GM10266 (cell line): Measurements from ENCODE around the gene GID4.

Source experiments
- DNase-seq: peaks from one replicate; pipeline ENCODE4 v3.0.0; 2012; ENCODE audit errors: extremely low spot score
- TF ChIP-seq, protein P1 (sequence below): IDR thresholded peaks from 2 replicates; pipeline ENCODE4 v1.5.1; 2012; ENCODE audit warnings: mild to moderate bottlenecking, low read depth; ENCODE audit not compliant: control insufficient read depth, insufficient read depth; ENCODE audit errors: missing control alignments

Gene GID4

DNA sequence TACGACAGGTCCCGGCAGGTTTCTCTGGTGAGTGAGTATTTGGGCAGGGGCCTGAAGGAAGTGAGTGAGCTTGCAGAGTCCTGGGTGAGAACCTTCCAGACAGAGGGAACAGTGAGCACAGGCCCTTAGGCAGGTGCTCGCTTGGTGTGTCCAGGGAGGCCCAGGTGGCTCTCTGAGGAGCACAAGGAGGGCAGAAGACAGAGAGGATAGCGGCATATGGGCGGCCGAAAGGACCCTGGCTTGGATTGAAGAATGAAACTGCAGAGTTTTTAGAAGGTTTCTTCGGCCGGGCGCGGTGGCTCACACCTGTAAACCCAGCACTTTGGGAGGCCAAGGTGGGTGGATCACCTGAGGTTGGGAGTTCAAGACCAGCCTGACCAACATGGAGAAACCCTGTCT, 55.2 kb downstream of the GID4 start:
- TF ChIP-seq, protein P1, sequence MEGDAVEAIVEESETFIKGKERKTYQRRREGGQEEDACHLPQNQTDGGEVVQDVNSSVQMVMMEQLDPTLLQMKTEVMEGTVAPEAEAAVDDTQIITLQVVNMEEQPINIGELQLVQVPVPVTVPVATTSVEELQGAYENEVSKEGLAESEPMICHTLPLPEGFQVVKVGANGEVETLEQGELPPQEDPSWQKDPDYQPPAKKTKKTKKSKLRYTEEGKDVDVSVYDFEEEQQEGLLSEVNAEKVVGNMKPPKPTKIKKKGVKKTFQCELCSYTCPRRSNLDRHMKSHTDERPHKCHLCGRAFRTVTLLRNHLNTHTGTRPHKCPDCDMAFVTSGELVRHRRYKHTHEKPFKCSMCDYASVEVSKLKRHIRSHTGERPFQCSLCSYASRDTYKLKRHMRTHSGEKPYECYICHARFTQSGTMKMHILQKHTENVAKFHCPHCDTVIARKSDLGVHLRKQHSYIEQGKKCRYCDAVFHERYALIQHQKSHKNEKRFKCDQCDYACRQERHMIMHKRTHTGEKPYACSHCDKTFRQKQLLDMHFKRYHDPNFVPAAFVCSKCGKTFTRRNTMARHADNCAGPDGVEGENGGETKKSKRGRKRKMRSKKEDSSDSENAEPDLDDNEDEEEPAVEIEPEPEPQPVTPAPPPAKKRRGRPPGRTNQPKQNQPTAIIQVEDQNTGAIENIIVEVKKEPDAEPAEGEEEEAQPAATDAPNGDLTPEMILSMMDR: no peak
- no peak for DNase-seq

GRCh38 chr17:18099516-18099915, 60.3 kb downstream of the GID4 start:
- TF ChIP-seq, protein P1: no peak

DNA sequence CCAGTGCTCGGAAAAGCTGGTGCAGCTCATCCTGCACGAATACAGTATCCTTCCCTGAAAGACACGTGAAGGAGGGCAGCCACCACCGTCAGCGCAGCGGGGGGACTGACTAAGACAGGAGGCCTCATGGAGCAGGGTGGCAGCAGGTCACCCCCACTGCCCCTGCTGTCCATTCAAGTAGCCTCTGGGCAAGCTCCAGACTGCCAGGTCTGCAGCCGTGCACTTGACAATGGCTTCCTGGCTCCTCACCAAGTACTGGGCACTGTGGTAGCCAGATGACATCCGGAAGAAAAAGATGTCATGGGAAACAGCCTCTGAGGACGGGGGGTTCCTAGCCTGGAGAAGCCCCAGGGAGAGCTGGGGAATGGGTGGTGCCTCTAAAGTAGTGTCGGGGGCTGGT, 61.4 kb downstream of the GID4 start:
- DNase-seq: no peak
- TF ChIP-seq, protein P1: no peak

More at GRCh38 chr17:18099516-18099915, 60.3 kb downstream of the GID4 start:
- DNase-seq: no peak

DNA sequence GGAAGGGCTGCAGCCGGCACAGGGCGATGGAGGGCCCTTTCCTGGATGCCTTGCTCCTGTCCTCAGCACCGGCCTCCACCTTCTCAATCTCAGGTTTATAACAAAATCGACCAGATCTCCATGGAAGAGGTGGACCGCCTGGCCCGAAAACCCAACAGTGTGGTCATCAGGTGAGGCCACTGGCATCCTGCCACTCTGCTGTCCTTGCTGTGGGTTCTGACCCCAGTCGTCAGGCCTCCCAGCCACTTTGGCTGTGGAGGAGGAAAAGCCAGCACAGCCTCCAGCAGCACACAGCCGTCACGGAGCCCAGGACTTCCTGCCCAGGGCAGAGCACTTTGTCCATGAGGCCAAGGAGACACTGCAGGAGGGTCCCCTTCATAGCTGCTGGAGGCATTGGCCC, 62.6 kb downstream of the GID4 start:
- DNase-seq: no peak
- TF ChIP-seq, protein P1: no peak

DNA sequence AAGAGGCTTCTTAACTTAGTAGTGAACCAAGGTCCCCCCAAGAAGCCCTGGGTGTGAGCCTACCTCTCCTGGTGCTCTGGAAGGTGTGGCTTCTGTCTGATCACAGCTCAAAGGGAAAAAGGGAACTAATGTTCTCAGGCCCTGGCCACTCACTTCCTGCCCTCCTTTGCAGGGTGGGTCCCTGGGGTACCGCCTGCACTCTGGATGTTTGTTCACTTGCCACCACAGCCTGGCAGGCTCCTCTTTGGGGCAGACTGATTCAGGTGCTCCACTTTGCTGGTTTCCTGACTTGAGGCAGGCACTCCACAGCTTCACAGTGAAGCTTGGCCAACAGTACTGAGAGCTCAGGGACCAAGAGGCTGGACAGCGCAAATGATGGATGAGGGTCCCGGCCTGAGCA, 63.4 kb downstream of the GID4 start:
- TF ChIP-seq, protein P1: no peak
- no peak for DNase-seq

- TF ChIP-seq, protein P1: no peak
- no peak for DNase-seq
Observed at GRCh38 chr17:18105027-18105426, 65.8 kb downstream of the GID4 start.

- TF ChIP-seq, protein P1: no peak
Observed at GRCh38 chr17:18105595-18105994, 66.4 kb downstream of the GID4 start.

DNA sequence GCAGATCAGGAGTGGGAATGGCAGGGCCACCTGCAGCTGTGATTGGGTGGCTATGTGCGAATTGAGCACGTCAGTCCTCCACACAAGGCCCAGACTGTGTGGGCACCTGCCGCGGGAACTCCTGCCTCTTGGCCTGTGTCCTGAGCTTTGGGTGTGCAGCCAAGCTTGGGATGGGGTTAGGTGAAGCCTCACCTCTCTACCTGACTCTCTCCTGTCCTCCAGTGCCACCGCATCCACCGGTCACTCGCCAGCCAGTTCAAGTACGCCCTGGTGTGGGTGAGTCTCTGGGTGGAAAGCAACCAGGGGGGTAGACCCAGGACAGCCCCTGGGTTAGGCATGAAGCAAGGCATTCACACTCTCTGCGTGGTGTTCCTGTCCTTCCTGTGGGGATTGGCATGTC, 67.0 kb downstream of the GID4 start:
- TF ChIP-seq, protein P1: no peak

More at GRCh38 chr17:18105595-18105994, 66.4 kb downstream of the GID4 start:
- DNase-seq: no peak

More for the DNA sequence above, 67.0 kb downstream of the GID4 start:
- no peak for DNase-seq
